ENCODE data around the gene IGDCC3.

The IGDCC3 gene

DNA sequence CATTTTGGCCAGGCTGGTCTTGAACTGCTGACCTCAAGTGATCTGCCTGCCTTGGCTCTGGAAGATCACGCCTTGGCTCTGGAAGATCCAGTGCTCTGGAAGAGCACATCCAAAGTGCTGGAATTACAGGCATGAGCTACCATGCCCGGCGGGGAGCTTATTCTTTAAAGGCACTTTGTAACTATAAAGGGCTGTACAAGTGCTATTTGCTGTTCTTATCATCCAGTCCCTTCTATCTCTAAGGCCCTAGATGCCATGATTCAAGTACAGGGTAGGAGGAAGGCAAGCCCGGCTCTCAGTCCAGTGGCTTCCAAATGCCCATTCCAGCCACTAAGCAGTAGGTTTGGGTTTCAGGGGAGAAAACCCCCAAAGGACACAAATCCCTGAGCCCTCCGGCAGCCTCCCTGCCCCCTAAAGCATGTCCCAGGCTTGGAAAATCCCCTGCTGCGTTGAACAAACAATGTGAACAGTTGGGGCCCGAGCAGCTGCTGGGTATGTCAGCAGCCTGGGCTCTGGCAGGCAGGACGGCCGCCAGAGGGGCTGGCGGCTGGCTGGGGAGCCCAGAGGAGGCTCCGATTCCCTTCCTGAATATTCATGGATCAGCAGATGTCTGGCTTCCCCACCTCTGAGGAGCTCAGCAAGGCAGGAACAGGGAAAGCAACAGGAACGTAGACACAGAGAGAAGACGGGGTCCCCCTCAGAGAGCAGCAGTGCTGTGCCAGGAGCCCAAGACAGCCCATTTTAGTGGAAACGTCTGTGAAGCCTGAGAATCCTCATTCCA, 37.2 kb upstream of the IGDCC3 start:
- H3K9me3 ChIP-seq (ENCODE audit: insufficient read depth, low read length): no peaks in the 10 kb centered on the region
- H3K4me2 ChIP-seq (ENCODE audit: low read depth, low read length, poor library complexity, severe bottlenecking): no peak overlapping the region
- H2AFZ ChIP-seq (ENCODE audit: low read depth, low read length, severe bottlenecking): no peak overlapping the region
- H3F3A ChIP-seq (ENCODE audit: insufficient read depth): no peaks in the 10 kb centered on the region
- no peaks in the 10 kb centered on the region for H3K9me2 ChIP-seq (replicated peaks; ENCODE audit: insufficient read depth, low read length)
- H3K36me3 ChIP-seq (ENCODE audit: low read length): no peaks in the 10 kb centered on the region
- TF ChIP-seq EZH2phosphoT487 (conservative IDR thresholded peaks at IDR 0.05; ENCODE audit: low read length): no peak
- TF ChIP-seq, protein P1, sequence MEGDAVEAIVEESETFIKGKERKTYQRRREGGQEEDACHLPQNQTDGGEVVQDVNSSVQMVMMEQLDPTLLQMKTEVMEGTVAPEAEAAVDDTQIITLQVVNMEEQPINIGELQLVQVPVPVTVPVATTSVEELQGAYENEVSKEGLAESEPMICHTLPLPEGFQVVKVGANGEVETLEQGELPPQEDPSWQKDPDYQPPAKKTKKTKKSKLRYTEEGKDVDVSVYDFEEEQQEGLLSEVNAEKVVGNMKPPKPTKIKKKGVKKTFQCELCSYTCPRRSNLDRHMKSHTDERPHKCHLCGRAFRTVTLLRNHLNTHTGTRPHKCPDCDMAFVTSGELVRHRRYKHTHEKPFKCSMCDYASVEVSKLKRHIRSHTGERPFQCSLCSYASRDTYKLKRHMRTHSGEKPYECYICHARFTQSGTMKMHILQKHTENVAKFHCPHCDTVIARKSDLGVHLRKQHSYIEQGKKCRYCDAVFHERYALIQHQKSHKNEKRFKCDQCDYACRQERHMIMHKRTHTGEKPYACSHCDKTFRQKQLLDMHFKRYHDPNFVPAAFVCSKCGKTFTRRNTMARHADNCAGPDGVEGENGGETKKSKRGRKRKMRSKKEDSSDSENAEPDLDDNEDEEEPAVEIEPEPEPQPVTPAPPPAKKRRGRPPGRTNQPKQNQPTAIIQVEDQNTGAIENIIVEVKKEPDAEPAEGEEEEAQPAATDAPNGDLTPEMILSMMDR (IDR thresholded peaks at IDR 0.05; ENCODE audit: insufficient read depth, low read length, poor library complexity, severe bottlenecking): no peak
- no peaks in the 10 kb centered on the region for H4K20me1 ChIP-seq (ENCODE audit: low read depth, low read length)
- no peak overlapping the region for H3K4me3 ChIP-seq (ENCODE audit: insufficient read depth, low read length, poor library complexity, severe bottlenecking)
- no peak overlapping the region for H3K9ac ChIP-seq (ENCODE audit: low read length)
- no peaks in the 10 kb centered on the region for H3K27me3 ChIP-seq (ENCODE audit: low read length)
- H3K27ac ChIP-seq (ENCODE audit: low read depth, low read length): no peak overlapping the region
- H3K79me2 ChIP-seq (ENCODE audit: insufficient read depth, low read length): no peaks in the 10 kb centered on the region

DNA sequence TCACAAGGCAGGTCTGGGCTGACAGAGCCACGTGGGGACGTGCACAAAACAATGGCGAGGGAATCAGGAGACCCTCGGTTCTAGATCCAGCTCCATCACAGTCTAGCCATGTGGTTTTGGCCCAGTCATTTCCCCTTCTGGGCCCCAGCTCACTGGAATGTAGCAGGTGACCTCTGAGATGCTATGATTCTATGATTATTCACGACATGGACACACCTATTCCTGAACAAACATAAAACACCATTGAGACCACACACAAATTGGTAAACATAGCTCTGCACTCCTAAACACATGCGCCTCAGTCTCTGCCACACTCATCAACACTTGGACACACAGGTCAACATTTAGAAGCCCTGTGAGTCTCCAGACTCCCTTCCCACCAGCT, 36.0 kb upstream of the IGDCC3 start:
- Histone ChIP-seq H3K9me2 (replicated peaks; ENCODE audit: insufficient read depth, low read length) (no peaks in the 10 kb centered on the region), H4K20me1 (ENCODE audit: low read depth, low read length) (no peaks in the 10 kb centered on the region), H3K27ac (ENCODE audit: low read depth, low read length) (no peak overlapping the region), H3K36me3 (ENCODE audit: low read length) (no peaks in the 10 kb centered on the region), H3K9ac (ENCODE audit: low read length) (no peak overlapping the region), H3K79me2 (ENCODE audit: insufficient read depth, low read length) (no peaks in the 10 kb centered on the region), H3K27me3 (ENCODE audit: low read length) (no peaks in the 10 kb centered on the region), H3K4me2 (ENCODE audit: low read depth, low read length, poor library complexity, severe bottlenecking) (no peak overlapping the region), H2AFZ (ENCODE audit: low read depth, low read length, severe bottlenecking) (no peak overlapping the region), H3F3A (ENCODE audit: insufficient read depth) (no peaks in the 10 kb centered on the region), H3K9me3 (ENCODE audit: insufficient read depth, low read length) (no peaks in the 10 kb centered on the region), H3K4me3 (ENCODE audit: insufficient read depth, low read length, poor library complexity, severe bottlenecking) (no peak overlapping the region)
- TF ChIP-seq, protein P1 (IDR thresholded peaks at IDR 0.05; ENCODE audit: insufficient read depth, low read length, poor library complexity, severe bottlenecking): no peak
- no peak for TF ChIP-seq EZH2phosphoT487 (conservative IDR thresholded peaks at IDR 0.05; ENCODE audit: low read length)

DNA sequence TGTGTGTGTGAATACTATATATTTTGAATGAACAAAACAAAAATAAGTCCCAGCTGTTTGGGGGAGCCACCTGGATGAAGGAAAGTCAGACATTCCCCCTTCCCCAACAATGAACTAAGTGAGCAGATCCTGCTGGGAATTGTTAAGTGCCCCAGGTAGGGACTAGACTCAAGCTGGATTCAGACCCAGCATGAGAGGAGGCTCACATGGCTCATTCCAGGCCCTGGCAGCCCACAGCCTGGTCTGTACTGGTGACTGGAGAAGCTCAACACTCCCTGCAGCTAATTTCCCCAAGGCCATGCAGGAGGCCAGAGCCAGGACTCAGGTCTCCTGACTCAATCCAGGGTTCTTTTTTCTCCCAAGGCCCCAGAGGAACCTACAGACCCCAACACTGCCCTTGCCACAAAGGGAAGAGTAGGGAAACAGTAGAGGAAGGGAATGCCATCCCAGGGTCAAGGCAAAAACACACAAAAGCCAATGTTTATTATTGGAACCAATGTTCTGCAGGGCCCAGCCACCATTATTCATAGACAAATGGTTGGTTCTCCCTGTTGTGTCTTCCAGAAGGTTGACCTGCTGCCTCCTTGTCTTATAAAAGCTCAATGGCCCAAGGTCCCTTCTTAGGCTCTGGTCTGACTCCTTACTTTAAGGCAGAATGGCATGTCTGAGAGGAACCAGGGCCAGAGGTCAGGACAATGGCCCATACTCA, 35.4 kb upstream of the IGDCC3 start:
- Histone ChIP-seq H3F3A (ENCODE audit: insufficient read depth) (no peaks in the 10 kb centered on the region), H3K9ac (ENCODE audit: low read length) (no peak overlapping the region), H3K27ac (ENCODE audit: low read depth, low read length) (no peak overlapping the region), H3K27me3 (ENCODE audit: low read length) (no peaks in the 10 kb centered on the region), H3K79me2 (ENCODE audit: insufficient read depth, low read length) (no peaks in the 10 kb centered on the region), H3K36me3 (ENCODE audit: low read length) (no peaks in the 10 kb centered on the region), H3K9me2 (replicated peaks; ENCODE audit: insufficient read depth, low read length) (no peaks in the 10 kb centered on the region), H3K9me3 (ENCODE audit: insufficient read depth, low read length) (no peaks in the 10 kb centered on the region), H4K20me1 (ENCODE audit: low read depth, low read length) (no peaks in the 10 kb centered on the region), H2AFZ (ENCODE audit: low read depth, low read length, severe bottlenecking) (no peak overlapping the region), H3K4me3 (ENCODE audit: insufficient read depth, low read length, poor library complexity, severe bottlenecking) (no peak overlapping the region), H3K4me2 (ENCODE audit: low read depth, low read length, poor library complexity, severe bottlenecking) (no peak overlapping the region)
- TF ChIP-seq EZH2phosphoT487 (conservative IDR thresholded peaks at IDR 0.05; ENCODE audit: low read length): no peak
- TF ChIP-seq, protein P1 (IDR thresholded peaks at IDR 0.05; ENCODE audit: insufficient read depth, low read length, poor library complexity, severe bottlenecking): no peak
